Activated CD8-positive, alpha-beta memory T cell treated with anti-CD3 and anti-CD28 coated beads, Interleukin-2, amount 10 ng/mL, durations not matched to agents 7 days and 5 days (primary cell): Measurements from ENCODE around the gene MAL. TPM values are rescaled to one million over a fixed set of nuclear protein-coding genes. Genes with fewer than 3 reads are reported as not detected.
A peak's percentile ranks its signal among the peaks of the same experiment; 100 is the strongest.
"Not testable (repeated sequence)": the region's sequence is repeated elsewhere in the genome, so short reads cannot be mapped to it uniquely, and the experiment has no call there.

Experiments
- ATAC-seq: fragments of 150-1000 bp; cut with Tn5 transposase; one replicate; pipeline ENCODE4 v1.10.0; 2021; ENCODE audit warnings: moderate library complexity
- CTCF ChIA-PET: fragments of 350-600 bp; sonication (Branson Sonifier 250); formaldehyde crosslinking; loops from one replicate; lab custom pipeline; 2021; ENCODE audit warnings: antibody characterized with exemption; lab: Charles Lee
- DNase-seq: peaks from one replicate; pipeline ENCODE4 v3.0.0-alpha.2; 2020
- H3K27ac Mint-ChIP-seq: one replicate; pipeline ENCODE4 v1.8.0; 2021; ENCODE audit warnings: mild to moderate bottlenecking, mixed read lengths
- H3K27me3 Mint-ChIP-seq: one replicate; pipeline ENCODE4 v1.8.0; 2021; ENCODE audit warnings: mixed read lengths
- H3K36me3 Mint-ChIP-seq: one replicate; pipeline ENCODE4 v1.8.0; 2021; ENCODE audit warnings: mild to moderate bottlenecking, mixed read lengths
- H3K4me1 Mint-ChIP-seq: one replicate; pipeline ENCODE4 v1.8.0; 2021; ENCODE audit warnings: mixed read lengths
- H3K4me3 Mint-ChIP-seq: one replicate; pipeline ENCODE4 v1.8.0; 2021; ENCODE audit warnings: mild to moderate bottlenecking, moderate library complexity, mixed read lengths
- H3K9me3 Mint-ChIP-seq: one replicate; pipeline ENCODE4 v1.8.0; 2022; ENCODE audit warnings: low read depth, mixed read lengths
- total RNA-seq, 2 experiments: library from RNA; stranded (reverse); gene quantifications; one replicate each; pipeline ENCODE4 v1.2.3, GENCODE V29; 2021

Gene MAL
- total RNA-seq, 2 experiments from 2014 or later = 54.6 to 178 TPM

GRCh38 chr2:95074663-95075439 is 49.3 kb downstream of the MAL start:
- H3K27me3 Mint-ChIP-seq = peaks cover 4% of the 10 kb centered on the region
- peak; percentile 87 for DNase-seq
- H3K4me3 Mint-ChIP-seq = peak overlapping the region; percentile 66
- no peaks in the 10 kb centered on the region for H3K9me3 Mint-ChIP-seq
- peaks cover 70% of the 10 kb centered on the region for H3K4me1 Mint-ChIP-seq
- CTCF ChIA-PET = interaction anchor here (0.9 to 12.5 kb wide), 10 partner anchors 10 to 90 kb away, joined by 3 to 414 read pairs (median 26); partner anchors contain the start of genes MAL, MRPS5, ZNF2 and ZNF514
- H3K36me3 Mint-ChIP-seq = no peaks in the 10 kb centered on the region
- peak; percentile 70 for ATAC-seq
- H3K27ac Mint-ChIP-seq = peak overlapping the region; percentile 90

DNA sequence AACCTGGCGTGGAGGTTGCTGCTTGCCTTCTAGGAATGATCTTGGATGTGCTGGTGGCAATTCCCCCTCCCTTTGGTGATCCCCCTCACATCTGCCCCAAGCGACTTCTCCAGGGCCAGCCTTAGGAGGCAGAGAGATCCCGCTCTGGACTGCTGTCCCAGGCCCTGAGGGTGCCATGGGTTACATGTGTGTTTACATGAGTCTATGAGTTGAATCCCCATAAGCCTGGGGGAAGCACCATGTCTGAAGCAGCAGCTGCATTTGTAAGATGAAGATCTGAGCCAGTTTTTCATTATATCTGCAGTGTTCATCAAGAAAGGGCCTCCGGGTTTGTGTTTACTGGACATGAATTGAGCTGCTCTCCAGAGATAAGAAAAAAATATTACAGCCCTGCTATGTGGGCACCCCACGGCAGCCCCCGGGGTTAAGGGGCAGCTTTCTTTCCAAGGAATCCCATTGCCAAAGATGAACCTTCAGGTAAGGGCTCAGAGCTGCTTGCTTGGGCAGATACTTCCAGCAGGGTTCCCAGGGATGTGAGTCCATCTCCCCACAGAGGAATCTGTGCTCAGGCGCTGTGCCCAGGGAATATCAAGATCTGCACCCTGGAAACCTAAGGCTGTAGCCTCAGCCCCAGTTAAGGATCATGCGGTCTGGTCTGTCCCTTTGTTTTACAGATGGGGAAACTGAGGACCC is 50.1 kb downstream of the MAL start:
- H3K27me3 Mint-ChIP-seq = peaks cover 4% of the 10 kb centered on the region
- peaks cover 75% of the 10 kb centered on the region for H3K4me1 Mint-ChIP-seq
- no peaks in the 10 kb centered on the region for H3K9me3 Mint-ChIP-seq
- no peaks in the 10 kb centered on the region for H3K36me3 Mint-ChIP-seq
- peak overlapping the region; percentile 90 for H3K27ac Mint-ChIP-seq
- no peak for ATAC-seq
- no peak for DNase-seq
- CTCF ChIA-PET = interaction anchor here (1.7 to 12.5 kb wide), 8 partner anchors 11 to 89 kb away, joined by 4 to 414 read pairs (median 46); partner anchors contain the start of genes MAL, MRPS5, ZNF2 and ZNF514
- peak overlapping the region; percentile 66 for H3K4me3 Mint-ChIP-seq

DNA sequence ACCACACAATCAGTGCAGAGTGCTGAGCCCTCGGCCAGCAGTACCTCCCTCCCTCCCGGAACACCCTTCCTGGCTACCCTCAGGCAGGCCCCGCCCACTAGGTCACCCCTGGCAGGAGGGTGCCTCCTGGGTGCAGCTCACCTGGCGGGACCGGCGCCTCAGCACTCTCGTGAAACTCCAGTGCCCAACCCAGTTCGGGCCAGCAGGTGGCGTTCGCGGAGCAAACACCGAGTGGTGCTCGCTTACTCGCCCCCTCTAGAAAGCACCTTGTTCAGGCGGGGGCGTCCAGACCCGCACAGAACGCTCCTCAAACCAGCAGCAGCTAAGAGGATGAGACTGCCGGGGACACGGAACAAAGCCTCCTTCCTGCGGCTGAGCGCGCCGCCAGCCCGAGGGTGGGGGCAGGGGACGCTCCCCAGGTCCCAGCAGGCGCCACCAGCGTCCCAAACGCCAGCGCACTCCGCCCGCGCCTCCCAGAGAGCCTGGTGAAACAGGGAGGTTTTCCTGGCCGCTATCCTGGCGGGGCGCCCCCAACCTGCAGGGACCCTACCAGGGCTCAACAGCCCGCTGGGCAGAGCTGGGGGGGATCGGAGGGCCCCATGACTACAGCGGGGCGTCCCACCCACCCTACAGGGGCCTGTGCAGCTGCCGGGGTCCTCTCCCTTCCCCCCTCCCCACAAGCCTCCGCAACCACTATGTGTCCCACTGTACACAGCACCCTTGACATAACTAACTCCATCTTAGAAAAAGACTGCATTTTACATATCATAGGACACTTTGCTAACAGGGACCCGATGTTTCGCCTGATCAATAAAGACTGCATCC is 51.4 kb downstream of the MAL start:
- peak overlapping the region; percentile 90 for H3K27ac Mint-ChIP-seq
- CTCF ChIA-PET = interaction anchor here (0.6 to 12.5 kb wide), 11 partner anchors 9 to 140 kb away, joined by 3 to 414 read pairs (median 12); partner anchors contain the start of genes MAL, MRPS5 and ZNF514
- H3K27me3 Mint-ChIP-seq = peaks cover 4% of the 10 kb centered on the region
- H3K4me1 Mint-ChIP-seq = peaks cover 75% of the 10 kb centered on the region
- peak; percentile 93 for DNase-seq
- ATAC-seq = peak; percentile 80
- peak overlapping the region; percentile 67 for H3K4me3 Mint-ChIP-seq
- H3K36me3 Mint-ChIP-seq = no peaks in the 10 kb centered on the region
- H3K9me3 Mint-ChIP-seq = no peaks in the 10 kb centered on the region

DNA sequence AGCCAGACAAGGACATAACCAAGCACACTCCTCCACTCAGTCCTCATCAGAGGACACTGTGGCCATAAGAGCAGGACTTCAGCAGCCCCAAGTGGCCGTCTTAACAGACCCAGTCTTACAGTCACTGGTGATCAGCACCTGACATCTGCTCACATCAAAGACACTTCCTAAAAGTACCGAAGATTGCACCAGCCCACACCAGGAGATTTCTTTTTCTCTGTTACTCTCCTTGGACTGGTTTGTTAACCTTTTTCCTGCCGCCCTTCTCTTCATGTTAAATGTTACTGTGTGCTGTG is 52.0 kb downstream of the MAL start:
- Mint-ChIP-seq H3K4me1 (peaks cover 70% of the 10 kb centered on the region), H3K9me3 (no peaks in the 10 kb centered on the region), H3K4me3 (peak overlapping the region; percentile 29), H3K27ac (peak overlapping the region; percentile 44), H3K27me3 (peaks cover under 1% of the 10 kb centered on the region), H3K36me3 (no peaks in the 10 kb centered on the region)
- DNase-seq = no peak
- no peak for ATAC-seq
- CTCF ChIA-PET = interaction anchor here (0.6 to 12.5 kb wide), 8 partner anchors 9 to 54 kb away, joined by 3 to 414 read pairs (median 46); partner anchors contain the start of genes MAL and MRPS5

DNA sequence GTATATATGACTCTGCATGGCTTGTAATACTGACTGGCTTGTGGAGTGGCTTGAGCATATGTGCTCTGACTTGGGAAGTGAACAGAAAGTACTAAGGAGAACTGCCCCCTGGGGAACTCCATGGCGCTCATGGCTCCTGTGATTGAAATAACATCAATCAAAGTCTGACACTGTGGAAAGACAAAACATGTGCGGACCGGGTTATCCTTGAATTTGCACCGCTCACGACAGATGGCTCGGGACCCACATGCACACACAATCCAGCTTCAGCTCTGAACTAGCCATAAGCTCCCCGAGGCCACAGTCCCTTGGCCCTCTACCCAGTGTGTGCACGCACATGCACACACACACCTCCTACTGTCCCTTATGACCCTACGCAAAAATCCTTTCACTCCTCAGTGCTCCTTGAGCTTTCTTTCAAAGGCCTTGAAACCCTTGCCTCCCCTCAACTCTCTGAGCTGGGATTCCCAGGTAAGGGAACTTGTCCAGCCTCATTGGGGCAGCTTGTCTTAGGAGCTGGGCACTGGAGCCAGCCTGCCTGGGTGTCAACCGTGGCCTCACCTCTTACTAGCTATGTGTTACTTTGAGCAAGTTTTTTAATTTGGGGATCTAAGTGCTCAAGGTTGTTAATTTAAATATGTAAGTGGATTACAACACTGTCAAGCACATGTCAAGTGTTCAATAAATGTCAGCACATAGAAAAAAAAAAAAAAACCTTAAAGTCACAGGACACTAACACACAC is 52.5 kb downstream of the MAL start:
- no peaks in the 10 kb centered on the region for H3K27me3 Mint-ChIP-seq
- H3K27ac Mint-ChIP-seq = peak overlapping the region; percentile 1
- no peaks in the 10 kb centered on the region for H3K9me3 Mint-ChIP-seq
- no peak overlapping the region for H3K4me3 Mint-ChIP-seq
- no peak for DNase-seq
- CTCF ChIA-PET = interaction anchor here (0.7 to 12.5 kb wide), 17 partner anchors 9 to 126 kb away, joined by 3 to 414 read pairs (median 8); partner anchors contain the start of genes MAL and MRPS5
- peaks cover 66% of the 10 kb centered on the region for H3K4me1 Mint-ChIP-seq
- no peak for ATAC-seq
- no peaks in the 10 kb centered on the region for H3K36me3 Mint-ChIP-seq

GRCh38 chr2:95079199-95079683 is 53.7 kb downstream of the MAL start:
- H3K27ac Mint-ChIP-seq = peak overlapping the region; percentile 17
- no peak overlapping the region for H3K4me3 Mint-ChIP-seq
- H3K27me3 Mint-ChIP-seq = no peaks in the 10 kb centered on the region
- no peaks in the 10 kb centered on the region for H3K9me3 Mint-ChIP-seq
- ATAC-seq (peak; percentile 32), DNase-seq (peak; percentile 70)
- peaks cover 54% of the 10 kb centered on the region for H3K4me1 Mint-ChIP-seq
- CTCF ChIA-PET = interaction anchor here (0.7 to 12.5 kb wide), 30 partner anchors 8 to 123 kb away, joined by 3 to 414 read pairs (median 6); partner anchors contain the start of genes MAL, MRPS5 and ZNF2
- peaks cover 3% of the 10 kb centered on the region for H3K36me3 Mint-ChIP-seq

GRCh38 chr2:95082477-95082876 is 57.0 kb downstream of the MAL start:
- Mint-ChIP-seq H3K4me3 (no peak overlapping the region), H3K27ac (no peak overlapping the region), H3K9me3 (no peaks in the 10 kb centered on the region), H3K36me3 (peaks cover 27% of the 10 kb centered on the region), H3K27me3 (no peaks in the 10 kb centered on the region), H3K4me1 (peaks cover 24% of the 10 kb centered on the region)
- ATAC-seq (no peak), DNase-seq (no peak)
- CTCF ChIA-PET = interaction anchor here (1.3 to 12.5 kb wide), 3 partner anchors 33 to 59 kb away, joined by 8 to 414 read pairs (median 13); partner anchors contain the start of genes MAL and MRPS5

DNA sequence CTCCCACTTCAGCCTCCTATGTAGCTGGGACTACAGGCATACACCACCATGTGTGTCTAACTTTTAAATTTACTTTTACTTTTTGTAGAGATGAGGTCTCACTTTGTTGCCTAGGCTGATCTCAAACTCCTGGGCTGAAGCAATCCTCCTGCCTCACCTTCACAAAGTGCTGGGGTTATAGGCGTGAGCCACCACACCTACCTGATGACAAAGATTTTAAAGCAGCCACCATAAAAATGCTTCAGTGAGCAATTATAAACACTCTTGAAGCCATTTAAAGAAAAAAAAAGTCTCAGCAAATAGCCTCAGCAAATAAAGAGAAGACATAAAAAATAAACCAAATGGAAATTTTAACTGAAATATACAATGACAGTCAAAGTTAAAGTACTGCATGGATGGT is 60.5 kb downstream of the MAL start:
- peaks cover 42% of the 10 kb centered on the region for H3K36me3 Mint-ChIP-seq
- no peak overlapping the region for H3K4me3 Mint-ChIP-seq
- H3K27ac Mint-ChIP-seq = no peak overlapping the region
- ATAC-seq = no peak
- H3K9me3 Mint-ChIP-seq = no peaks in the 10 kb centered on the region
- DNase-seq = no peak
- H3K27me3 Mint-ChIP-seq = no peaks in the 10 kb centered on the region
- H3K4me1 Mint-ChIP-seq = no peaks in the 10 kb centered on the region
- CTCF ChIA-PET = interaction anchor here (0.7 to 1.2 kb wide), 2 partner anchors 9 to 52 kb away, joined by 3 read pairs; no protein-coding TSS in a partner anchor

GRCh38 chr2:95087379-95087778 is 61.9 kb downstream of the MAL start:
- no peak overlapping the region for H3K27ac Mint-ChIP-seq
- peaks cover 53% of the 10 kb centered on the region for H3K36me3 Mint-ChIP-seq
- DNase-seq (no peak), ATAC-seq (no peak)
- CTCF ChIA-PET = interaction anchor here (1.0 to 1.1 kb wide), 2 partner anchors 9 to 28 kb away, joined by 4 read pairs; no protein-coding TSS in a partner anchor
- H3K4me3 Mint-ChIP-seq = no peak overlapping the region
- H3K4me1 Mint-ChIP-seq = no peaks in the 10 kb centered on the region
- H3K27me3 Mint-ChIP-seq = no peaks in the 10 kb centered on the region
- H3K9me3 Mint-ChIP-seq = no peaks in the 10 kb centered on the region

- DNase-seq (no peak), ATAC-seq (no peak)
- Mint-ChIP-seq H3K36me3 (peaks cover 71% of the 10 kb centered on the region), H3K4me1 (peaks cover 2% of the 10 kb centered on the region), H3K9me3 (no peaks in the 10 kb centered on the region), H3K4me3 (no peak overlapping the region), H3K27me3 (no peaks in the 10 kb centered on the region), H3K27ac (no peak overlapping the region)
- CTCF ChIA-PET = interaction anchor here (1.8 kb wide), 1 partner anchor 12 kb away, joined by 7 read pairs; no protein-coding TSS in a partner anchor
Measured at GRCh38 chr2:95091885-95092555, 66.5 kb downstream of the MAL start.

- H3K4me1 Mint-ChIP-seq, CTCF ChIA-PET, H3K27me3 Mint-ChIP-seq: not testable (repeated sequence)
Measured at GRCh38 chr2:95098273-95098672, 72.8 kb downstream of the MAL start.

More at GRCh38 chr2:95098273-95098672, 72.8 kb downstream of the MAL start:
- not testable (repeated sequence) for ATAC-seq, H3K9me3 Mint-ChIP-seq, H3K4me3 Mint-ChIP-seq, DNase-seq, H3K27ac Mint-ChIP-seq
- peaks cover 81% of the 10 kb centered on the region for H3K36me3 Mint-ChIP-seq
